ENCODE results near the gene CDAN1. TPM values are rescaled to one million over a fixed set of nuclear protein-coding genes. Genes with fewer than 3 reads are reported as not detected.

The CDAN1 gene
- total and polyA plus RNA-seq, 2 donors (not counting 3 experiments of a cell fraction or from before 2014, with no cell fraction given): 7.2 to 23.4 TPM

- H3K4me1 ChIP-seq (ENCODE audit: control insufficient read depth, extremely low read depth, insufficient read depth, low read length): no peaks in the 10 kb centered on the region
- FAIRE-seq: no peak
These were observed 15.0 kb downstream of the CDAN1 start for GRCh38 chr15:42721916-42722315.

GRCh38 chr15:42721016-42721415 lies 15.9 kb downstream of the CDAN1 start:
- Histone ChIP-seq H3K36me3 (ENCODE audit: control insufficient read depth in 2 of 2, extremely low read depth in 1 of 2, insufficient read depth in 2 of 2, low read length in 2 of 2) (peaks cover 14 to 33% of the 10 kb centered on the region in 2 experiments), H3K9ac (replicated peaks; ENCODE audit: extremely low read depth, insufficient read depth, low read length) (no peak overlapping the region), H4K20me1 (replicated peaks; ENCODE audit: control insufficient read depth, extremely low read depth, insufficient read depth, low read length) (no peaks in the 10 kb centered on the region), H3K9me1 (replicated peaks; ENCODE audit: control insufficient read depth, extremely low read depth, insufficient read depth, low read length) (no peaks in the 10 kb centered on the region), H3K79me2 (ENCODE audit: control insufficient read depth, insufficient read depth, low read length) (no peaks in the 10 kb centered on the region), H3K4me2 (ENCODE audit: insufficient read depth, low read length) (no peak overlapping the region), H3K27ac (ENCODE audit: insufficient read depth, low read depth, low read length) (no peak overlapping the region), H3K4me1 (ENCODE audit: control insufficient read depth, extremely low read depth, insufficient read depth, low read length) (no peaks in the 10 kb centered on the region), H2AFZ (ENCODE audit: low read depth, low read length) (no peak overlapping the region), H3K27me3 (ENCODE audit: control insufficient read depth in 2 of 2, insufficient read depth in 2 of 2, low read length in 2 of 2) (no peaks in the 10 kb centered on the region), H3K4me3 (replicated peaks in 1 of 3; ENCODE audit: insufficient read depth in 1 of 3, low read depth in 1 of 3, low read length in 3 of 3) (no peak overlapping the region), H3K9me3 (replicated peaks; ENCODE audit: control insufficient read depth, insufficient read depth, low read length) (no peaks in the 10 kb centered on the region)
- no TSS peak for BruUV-seq (replicated peaks)
- DNase-seq (ENCODE audit: low read depth, low spot score): no peak
- dilution Hi-C loops (cut with MboI; ENCODE audit: extremely low pct_ligation_motif_present, low sequenced_read_pairs): no loop called here
- TF ChIP-seq FOS (IDR thresholded peaks at IDR 0.05; ENCODE audit: borderline replicate concordance, insufficient read depth, low read length) (no peak), POLR2AphosphoS5 (IDR thresholded peaks at IDR 0.05; ENCODE audit: insufficient read depth, low read depth, low read length) (no peak), POLR2A (IDR thresholded peaks at IDR 0.05; ENCODE audit: low read depth, low read length) (no peak), GATA2 (IDR thresholded peaks at IDR 0.05; ENCODE audit: insufficient read depth, insufficient read length, low read depth, low read length) (no peak), MAX (IDR thresholded peaks at IDR 0.05; ENCODE audit: insufficient read depth, insufficient read length) (no peak), EZH2 (IDR thresholded peaks at IDR 0.05; ENCODE audit: borderline replicate concordance, low read depth, low read length, severe bottlenecking) (no peak), JUN (IDR thresholded peaks at IDR 0.05; ENCODE audit: borderline replicate concordance, insufficient read depth, insufficient read length, low read depth) (no peak), MYC (IDR thresholded peaks at IDR 0.05; ENCODE audit: low read depth, low read length) (no peak), CTCF (IDR thresholded peaks at IDR 0.05; ENCODE audit: extremely low read depth in 1 of 2, insufficient read depth in 1 of 2, low read depth in 1 of 2, low read length in 2 of 2) (no peak)
- POLR2A ChIA-PET: no interaction called here
- CTCF ChIA-PET: no interaction called here
- no peak for FAIRE-seq
- intact Hi-C loops (cut with micrococcal nuclease): no loop called here

More at GRCh38 chr15:42721916-42722315, 15.0 kb downstream of the CDAN1 start:
- no peak for TF ChIP-seq MYC (IDR thresholded peaks at IDR 0.05; ENCODE audit: low read depth, low read length)
- TF ChIP-seq GATA2 (IDR thresholded peaks at IDR 0.05; ENCODE audit: insufficient read depth, insufficient read length, low read depth, low read length): no peak
- CTCF ChIA-PET: interaction anchor here (0.6 to 3.0 kb wide), 5 partner anchors 11 to 211 kb away, joined by 3 to 37 read pairs (median 8); no protein-coding TSS in a partner anchor
- POLR2A ChIA-PET: no interaction called here
- Histone ChIP-seq H3K9me1 (replicated peaks; ENCODE audit: control insufficient read depth, extremely low read depth, insufficient read depth, low read length) (no peaks in the 10 kb centered on the region), H3K36me3 (ENCODE audit: control insufficient read depth in 2 of 2, extremely low read depth in 1 of 2, insufficient read depth in 2 of 2, low read length in 2 of 2) (peaks cover 18 to 39% of the 10 kb centered on the region in 2 experiments), H3K79me2 (ENCODE audit: control insufficient read depth, insufficient read depth, low read length) (no peaks in the 10 kb centered on the region), H3K4me2 (ENCODE audit: insufficient read depth, low read length) (no peak overlapping the region), H3K27me3 (ENCODE audit: control insufficient read depth in 2 of 2, insufficient read depth in 2 of 2, low read length in 2 of 2) (no peaks in the 10 kb centered on the region), H2AFZ (ENCODE audit: low read depth, low read length) (no peak overlapping the region), H3K4me3 (replicated peaks in 1 of 3; ENCODE audit: insufficient read depth in 1 of 3, low read depth in 1 of 3, low read length in 3 of 3) (no peak overlapping the region), H3K9me3 (replicated peaks; ENCODE audit: control insufficient read depth, insufficient read depth, low read length) (no peaks in the 10 kb centered on the region), H4K20me1 (replicated peaks; ENCODE audit: control insufficient read depth, extremely low read depth, insufficient read depth, low read length) (no peaks in the 10 kb centered on the region), H3K27ac (ENCODE audit: insufficient read depth, low read depth, low read length) (no peak overlapping the region), H3K9ac (replicated peaks; ENCODE audit: extremely low read depth, insufficient read depth, low read length) (no peak overlapping the region)
- BruUV-seq (replicated peaks): no TSS peak
- intact Hi-C loops (cut with micrococcal nuclease) (no loop called here), dilution Hi-C loops (cut with MboI; ENCODE audit: extremely low pct_ligation_motif_present, low sequenced_read_pairs) (no loop called here)
- no peak for DNase-seq (ENCODE audit: low read depth, low spot score)
